GM12892 (cell line): ENCODE data around the gene TTC28.
"Not testable (repeated sequence)": the region's sequence is repeated elsewhere in the genome, so short reads cannot be mapped to it uniquely, and the experiment has no call there.

Source experiments
- DNase-seq: peaks from one replicate; pipeline ENCODE4 v3.0.0; 2011; ENCODE audit not compliant: insufficient read length
- FAIRE-seq: peaks from 2 replicates; lab custom pipeline; 2011; peaks lifted over from hg19 to GRCh38; lab: Jason Lieb, UNC
- POLR2A ChIP-seq: IDR thresholded peaks from 2 replicates; pipeline ENCODE4 v1.6.1; 2011; ENCODE audit warnings: low read depth, low read length, control low read depth
- POLR2AphosphoS5 ChIP-seq: IDR thresholded peaks from 2 replicates; pipeline ENCODE4 v1.6.1; 2011; ENCODE audit warnings: low read depth, low read length, control low read depth
- TAF1 ChIP-seq: IDR thresholded peaks from 2 replicates; pipeline ENCODE4 v1.6.1; 2011; ENCODE audit warnings: low read depth, mild to moderate bottlenecking, control low read depth, low read length, borderline replicate concordance

Gene TTC28

DNA sequence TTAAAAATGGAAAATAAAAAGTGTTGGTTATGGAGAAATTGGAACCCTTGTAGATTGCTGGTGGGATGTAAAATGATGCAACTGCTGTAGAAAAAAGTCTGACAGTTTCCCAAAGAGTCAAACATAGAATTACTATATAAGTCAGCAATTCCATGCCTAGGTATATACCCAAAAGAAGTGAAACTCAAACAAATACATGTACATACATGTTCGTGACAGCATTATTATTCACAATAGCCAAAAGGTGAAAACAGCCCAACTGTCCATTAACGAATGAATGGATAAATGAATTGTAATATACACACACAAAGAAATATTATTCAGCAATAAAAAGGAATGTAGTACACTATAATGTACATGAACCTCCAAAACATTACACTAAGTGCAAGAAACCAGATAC lies 116.0 kb downstream of the TTC28 start:
- no peak for FAIRE-seq
- TF ChIP-seq TAF1 (no peak), POLR2AphosphoS5 (no peak), POLR2A (no peak)
- DNase-seq: no peak

DNA sequence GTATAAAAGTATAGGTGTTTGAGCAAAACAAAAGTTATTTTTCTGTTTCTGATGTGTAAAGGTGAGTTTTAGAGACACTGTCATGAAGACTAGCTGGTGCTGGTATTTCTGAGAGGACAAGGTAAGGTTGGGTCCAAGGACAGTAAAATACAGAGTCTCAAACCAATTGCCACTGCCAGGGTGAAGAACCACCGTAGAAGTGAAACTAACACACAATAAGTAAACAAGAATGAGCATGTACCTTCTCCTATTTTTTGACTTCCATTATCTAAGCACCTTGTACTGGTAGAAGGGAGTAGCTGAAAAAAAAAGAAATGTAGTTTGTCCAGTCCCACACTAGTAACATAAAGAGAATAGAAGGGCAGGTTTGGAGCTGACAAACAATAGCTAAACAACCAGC lies 117.3 kb downstream of the TTC28 start:
- TF ChIP-seq POLR2AphosphoS5 (no peak), POLR2A (no peak), TAF1 (no peak)
- no peak for DNase-seq
- no peak for FAIRE-seq

DNA sequence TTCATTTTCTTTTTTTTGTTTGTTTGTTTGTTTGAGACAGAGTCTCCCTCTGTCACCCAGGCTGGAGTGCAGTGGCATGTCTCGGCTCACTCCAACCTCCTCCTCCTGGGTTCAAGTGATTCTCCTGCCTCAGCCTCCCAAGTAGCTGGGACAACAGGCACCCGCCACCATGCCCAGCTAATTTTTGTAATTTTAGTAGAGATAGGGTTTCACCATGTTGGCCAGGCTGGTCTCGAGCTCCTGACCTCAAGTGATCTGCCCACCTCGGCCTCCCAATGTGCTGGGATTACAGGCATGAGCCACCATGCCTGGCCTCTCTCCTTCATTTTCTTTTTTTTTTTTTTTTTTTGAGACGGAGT lies 118.9 kb downstream of the TTC28 start:
- not testable (repeated sequence) for DNase-seq, FAIRE-seq

DNA sequence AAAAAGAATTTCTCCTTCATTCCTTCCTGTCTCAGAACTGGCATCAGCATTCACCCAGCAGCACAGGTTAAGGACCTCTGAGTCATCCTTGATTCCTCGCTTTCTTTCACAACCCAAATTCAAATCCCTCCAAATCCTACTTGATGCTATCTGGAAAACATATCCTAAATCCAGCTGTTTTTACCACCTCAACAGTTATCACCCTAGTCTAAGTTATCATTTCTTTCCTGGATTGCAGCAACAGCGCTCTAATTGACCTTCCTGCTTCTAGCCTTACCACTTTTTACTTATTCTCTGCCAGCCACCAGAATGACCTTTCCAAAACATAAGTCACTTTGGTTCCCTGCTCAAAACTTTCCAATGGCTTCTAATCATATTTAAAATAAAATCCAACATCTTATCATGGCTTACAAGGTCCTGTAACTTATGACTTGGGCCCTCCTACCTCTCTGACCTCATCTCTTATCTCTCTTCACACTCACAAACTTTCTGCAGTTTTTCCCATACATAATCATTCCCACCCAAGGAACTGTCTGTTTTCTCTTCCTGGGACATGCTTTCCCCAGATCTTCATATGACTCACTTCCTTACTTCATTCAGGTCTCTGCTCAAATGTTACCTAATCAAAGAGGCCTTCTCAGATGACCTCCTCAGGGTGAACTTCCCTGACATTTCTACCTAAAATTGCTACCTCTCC lies 119.4 kb downstream of the TTC28 start:
- no peak for DNase-seq
- no peak for FAIRE-seq

DNA sequence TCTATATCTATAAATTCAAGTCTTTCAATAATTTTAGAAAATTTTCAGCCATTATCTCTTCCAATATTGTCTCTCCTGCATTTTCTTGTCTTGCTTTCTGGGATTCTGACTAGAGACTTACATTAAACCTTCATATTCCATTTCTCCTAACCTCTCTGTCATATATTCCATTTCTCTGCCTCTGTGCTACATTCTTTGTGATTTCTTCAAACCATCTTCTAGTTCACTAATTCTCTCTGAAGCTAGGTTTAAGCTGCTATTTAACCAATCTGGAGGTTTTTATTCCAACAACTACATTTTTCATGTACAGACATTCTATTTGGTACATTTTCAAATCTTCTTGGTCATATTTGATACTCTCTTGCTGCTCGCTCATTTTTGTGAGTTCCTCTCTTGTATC lies 122.5 kb downstream of the TTC28 start:
- no peak for FAIRE-seq
- DNase-seq: no peak
- TF ChIP-seq POLR2AphosphoS5 (no peak), POLR2A (no peak), TAF1 (no peak)

More for the DNA sequence above, 119.4 kb downstream of the TTC28 start:
- TF ChIP-seq POLR2AphosphoS5 (no peak), TAF1 (no peak), POLR2A (no peak)

DNA sequence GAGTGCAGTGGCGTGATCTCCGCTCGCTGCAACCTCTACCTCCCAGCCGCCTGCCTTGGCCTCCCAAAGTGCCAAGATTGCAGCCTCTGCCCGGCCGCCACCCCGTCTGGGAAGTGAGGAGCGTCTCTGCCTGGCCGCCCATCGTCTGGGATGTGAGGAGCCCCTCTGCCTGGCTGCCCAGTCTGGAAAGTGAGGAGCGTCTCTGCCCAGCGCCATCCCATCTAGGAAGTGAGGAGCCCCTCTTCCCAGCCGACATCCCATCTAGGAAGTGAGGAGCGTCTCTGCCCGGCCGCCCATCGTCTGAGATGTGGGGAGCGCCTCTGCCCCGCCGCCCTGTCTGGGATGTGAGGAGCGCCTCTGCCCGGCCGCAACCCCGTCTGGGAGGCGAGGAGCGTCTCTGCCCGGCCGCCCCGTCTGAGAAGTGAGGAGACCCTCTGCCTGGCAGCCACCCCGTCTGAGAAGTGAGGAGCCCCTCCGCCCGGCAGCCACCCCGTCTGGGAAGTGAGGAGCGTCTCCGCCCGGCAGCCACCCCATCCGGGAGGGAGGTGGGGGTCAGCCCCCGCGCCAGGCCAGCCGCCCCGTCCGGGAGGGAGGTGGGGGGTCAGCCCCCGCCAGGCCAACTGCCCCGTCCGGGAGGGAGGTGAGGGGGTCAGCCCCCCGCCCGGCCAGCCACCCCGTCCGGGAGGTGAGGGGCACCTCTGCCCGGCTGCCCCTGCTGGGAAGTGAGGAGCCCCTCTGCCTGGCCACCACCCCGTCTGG lies 126.4 kb downstream of the TTC28 start:
- FAIRE-seq, DNase-seq: not testable (repeated sequence)

DNA sequence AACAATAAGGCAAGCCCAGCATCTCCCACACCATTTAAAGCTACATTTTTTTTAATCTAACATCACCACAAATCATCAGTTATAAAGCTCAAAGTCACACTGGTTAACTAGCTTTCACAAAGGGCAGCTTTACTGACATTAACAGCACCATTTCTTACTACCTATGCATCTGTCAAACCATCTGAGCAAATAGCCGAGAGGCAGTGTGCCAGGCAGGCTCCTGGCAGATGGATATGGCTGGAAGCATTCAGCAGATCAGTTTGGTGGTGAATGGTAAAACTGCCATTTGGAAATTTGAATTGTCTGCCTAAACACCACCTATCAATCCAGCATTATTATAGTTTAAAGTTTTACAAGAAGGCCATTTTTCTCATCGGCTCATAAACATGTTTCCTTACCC lies 131.2 kb downstream of the TTC28 start:
- FAIRE-seq (no peak), DNase-seq (no peak)
- no peak for TF ChIP-seq POLR2AphosphoS5
- TF ChIP-seq POLR2A: no peak
- no peak for TF ChIP-seq TAF1

DNA sequence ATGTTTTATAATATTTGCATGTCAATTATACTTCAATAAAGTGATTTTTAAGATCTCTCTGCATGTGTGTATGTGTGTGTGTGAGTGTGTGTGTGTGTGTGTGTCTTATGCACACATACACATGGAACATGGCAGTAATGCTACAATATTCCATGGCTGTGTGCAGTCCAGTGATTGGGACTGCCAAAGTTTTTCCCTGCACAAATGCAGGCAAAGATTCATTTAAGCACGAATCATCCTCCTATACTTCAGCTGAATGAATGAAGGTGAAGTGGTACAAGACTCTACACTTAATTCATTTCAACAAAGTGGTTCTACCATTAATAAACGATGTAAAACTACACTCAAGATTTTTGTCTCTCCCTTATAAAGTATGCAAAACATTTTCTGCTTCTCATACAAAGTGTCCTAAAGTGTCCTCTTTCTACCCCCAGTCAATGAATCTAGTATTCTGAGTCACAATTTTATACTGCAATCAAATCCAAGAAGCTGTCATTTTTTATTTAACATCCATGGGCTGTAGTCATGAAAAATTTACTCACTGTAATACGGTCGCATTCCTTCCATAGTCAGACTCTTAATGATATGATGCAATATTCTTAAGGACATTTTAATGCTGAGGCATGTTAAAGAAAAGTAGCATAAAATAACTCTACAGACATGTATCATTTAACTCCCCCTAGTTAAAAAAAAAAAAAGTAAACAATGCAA lies 132.4 kb downstream of the TTC28 start:
- FAIRE-seq (no peak), DNase-seq (no peak)
- TF ChIP-seq POLR2AphosphoS5: no peak
- no peak for TF ChIP-seq TAF1
- TF ChIP-seq POLR2A: no peak

DNA sequence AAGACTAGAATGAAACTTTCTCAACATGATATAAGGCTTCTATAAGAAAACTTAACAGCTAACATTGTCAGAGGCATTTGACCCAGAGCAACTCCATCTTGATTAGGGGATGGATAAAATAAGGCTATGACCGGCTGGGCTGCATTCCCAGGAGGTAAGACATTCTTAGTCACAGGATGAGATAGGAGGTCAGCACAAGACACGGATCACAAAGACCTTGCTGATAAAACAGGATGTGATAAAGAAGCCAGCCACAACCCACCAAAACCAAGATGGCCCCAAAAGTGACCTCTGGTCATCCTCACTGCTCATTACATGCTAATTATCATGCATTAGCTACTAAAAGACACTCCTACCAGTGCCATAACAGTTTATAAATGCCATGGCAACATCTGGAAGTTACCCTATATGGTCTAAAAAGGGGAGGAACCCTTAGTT lies 135.2 kb downstream of the TTC28 start:
- DNase-seq (no peak), FAIRE-seq (no peak)
- TF ChIP-seq TAF1: no peak
- TF ChIP-seq POLR2AphosphoS5: no peak

DNA sequence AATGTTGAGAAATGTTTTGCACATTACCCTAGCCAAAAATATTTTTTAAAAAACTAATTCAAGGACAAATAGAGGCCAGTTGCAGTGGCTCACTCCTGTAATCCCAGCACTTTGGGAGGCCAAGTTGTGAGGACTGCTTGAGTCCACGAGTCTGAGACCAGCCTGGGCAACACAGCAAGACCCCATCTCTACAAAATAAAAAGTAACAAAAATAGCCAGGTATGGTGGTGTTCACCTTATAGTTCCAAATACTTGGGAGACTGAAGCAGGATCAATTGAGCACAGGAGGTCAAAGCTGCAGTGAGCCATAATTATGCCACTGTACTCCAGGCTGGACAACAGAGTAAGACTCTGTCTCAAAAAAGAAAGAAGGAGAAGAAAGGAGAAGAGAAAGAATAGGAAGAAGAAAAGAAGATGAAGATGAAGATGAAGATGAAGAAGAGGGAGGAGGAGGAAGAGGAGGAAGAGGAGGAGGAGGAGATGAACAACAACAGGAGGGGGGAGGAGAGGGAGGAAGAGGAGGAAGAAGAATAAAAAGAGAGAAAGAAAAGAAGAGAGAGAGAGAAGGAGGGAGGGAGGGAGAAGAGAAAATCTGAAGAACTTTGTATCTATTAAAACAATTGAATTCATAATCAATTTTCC lies 136.5 kb downstream of the TTC28 start:
- TF ChIP-seq POLR2AphosphoS5 (no peak), TAF1 (no peak)
- DNase-seq (no peak), FAIRE-seq (no peak)

DNA sequence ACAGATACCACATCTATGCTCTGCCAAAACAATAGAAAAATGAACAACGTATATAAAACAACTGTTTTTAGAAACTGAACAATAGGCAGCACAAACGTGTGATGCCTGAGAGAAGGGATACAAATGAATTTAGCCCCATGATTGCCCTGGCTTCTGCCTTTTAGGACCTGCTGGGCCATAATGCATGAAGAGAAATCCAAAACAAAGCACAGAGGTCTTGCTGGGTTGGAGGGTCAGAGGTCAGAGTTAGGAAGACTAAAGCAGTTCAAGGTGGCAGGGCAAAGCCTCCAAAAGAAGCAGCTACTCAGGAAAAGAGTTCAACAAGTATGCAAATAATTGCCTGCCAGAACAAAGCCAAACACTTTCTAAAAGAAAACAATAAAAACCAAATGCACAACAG lies 138.5 kb downstream of the TTC28 start:
- no peak for FAIRE-seq
- no peak for DNase-seq
- TF ChIP-seq POLR2A: no peak
- no peak for TF ChIP-seq TAF1
- TF ChIP-seq POLR2AphosphoS5: no peak
